Left forelimb (tissue), 1 donor: Measurements from ENCODE around the gene MGMT.

Experiments
- DNase-seq: peaks from one replicate; pipeline ENCODE4 v3.0.0-alpha.2; 2018; ENCODE audit warnings: low spot score

Gene MGMT

DNA sequence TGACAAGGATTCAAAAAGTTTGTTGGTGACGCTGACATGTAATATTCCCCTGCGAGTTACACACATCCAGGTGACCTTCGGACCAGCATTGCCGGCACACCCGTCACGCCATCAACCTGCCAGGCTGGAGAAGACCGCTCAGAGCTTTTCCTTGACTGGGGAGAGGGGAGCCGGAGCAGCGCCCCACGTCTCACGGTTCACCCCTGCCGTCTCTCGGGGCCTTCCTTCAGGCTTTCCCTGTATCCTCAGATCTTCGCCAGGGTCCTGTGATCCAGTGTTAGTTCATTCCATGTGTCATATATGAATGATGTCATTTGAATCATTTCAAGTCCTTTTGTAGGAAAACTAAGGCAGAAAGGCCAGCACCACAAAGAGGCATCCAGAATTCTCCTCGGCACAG is 127.8 kb downstream of the MGMT start:
- DNase-seq = no peak

DNA sequence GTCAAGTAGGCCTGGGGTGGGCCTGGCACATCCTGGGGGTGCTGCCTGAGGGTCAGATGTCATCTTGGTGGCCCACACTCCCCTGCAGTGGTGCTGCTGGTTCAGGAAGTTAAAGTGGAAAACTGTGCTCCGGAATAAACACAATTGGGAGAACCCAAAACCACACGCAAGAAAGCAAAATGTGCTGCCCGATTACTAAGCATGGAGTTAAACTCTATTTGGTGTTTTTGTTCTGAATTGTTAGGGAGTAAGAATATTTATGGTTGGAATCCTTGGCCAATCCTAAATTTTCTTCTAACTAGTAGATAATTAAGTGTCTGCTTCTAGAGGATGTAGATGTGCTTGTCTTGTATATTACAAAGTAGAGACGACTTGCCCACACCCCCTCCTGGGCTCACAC is 131.4 kb downstream of the MGMT start:
- DNase-seq = no peak

DNA sequence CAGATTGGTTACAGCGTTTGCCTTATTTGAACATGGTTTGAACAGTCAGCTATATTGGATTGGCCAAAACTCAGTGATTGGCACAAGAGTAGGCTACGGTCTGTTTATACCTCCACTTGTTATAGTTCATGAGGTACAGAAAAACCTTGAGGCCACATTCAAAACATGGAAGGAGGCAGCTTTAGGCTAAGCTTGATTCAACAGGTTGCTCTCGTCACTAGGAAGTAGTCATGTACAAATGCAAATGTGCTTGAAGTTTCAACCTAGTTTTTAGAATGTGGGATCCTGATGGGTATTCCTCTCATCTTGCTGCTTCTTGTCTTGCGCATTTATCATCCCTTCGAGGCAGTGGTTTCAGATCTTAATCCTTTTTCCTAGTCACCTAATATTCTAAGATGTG is 132.1 kb downstream of the MGMT start:
- DNase-seq = no peak

DNA sequence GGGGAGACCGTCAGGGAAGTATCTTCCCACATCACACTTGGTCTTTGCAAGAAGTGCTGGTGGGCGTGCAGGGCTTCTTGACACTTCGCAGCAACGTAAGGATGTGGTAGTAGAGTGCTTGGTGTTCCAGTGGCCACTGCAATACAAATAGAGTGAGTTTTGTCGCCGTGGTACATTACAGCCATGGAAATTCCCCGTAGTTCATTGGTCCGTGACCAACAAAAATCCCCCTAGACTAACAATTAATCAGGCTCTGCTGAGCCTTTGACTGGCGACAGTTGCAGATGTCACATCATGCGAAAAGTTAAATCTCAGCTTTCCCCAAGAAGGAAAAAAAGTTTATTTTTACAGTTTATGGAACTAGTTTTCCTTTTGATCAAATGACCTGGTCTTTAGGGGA is 134.7 kb downstream of the MGMT start:
- DNase-seq = no peak

DNA sequence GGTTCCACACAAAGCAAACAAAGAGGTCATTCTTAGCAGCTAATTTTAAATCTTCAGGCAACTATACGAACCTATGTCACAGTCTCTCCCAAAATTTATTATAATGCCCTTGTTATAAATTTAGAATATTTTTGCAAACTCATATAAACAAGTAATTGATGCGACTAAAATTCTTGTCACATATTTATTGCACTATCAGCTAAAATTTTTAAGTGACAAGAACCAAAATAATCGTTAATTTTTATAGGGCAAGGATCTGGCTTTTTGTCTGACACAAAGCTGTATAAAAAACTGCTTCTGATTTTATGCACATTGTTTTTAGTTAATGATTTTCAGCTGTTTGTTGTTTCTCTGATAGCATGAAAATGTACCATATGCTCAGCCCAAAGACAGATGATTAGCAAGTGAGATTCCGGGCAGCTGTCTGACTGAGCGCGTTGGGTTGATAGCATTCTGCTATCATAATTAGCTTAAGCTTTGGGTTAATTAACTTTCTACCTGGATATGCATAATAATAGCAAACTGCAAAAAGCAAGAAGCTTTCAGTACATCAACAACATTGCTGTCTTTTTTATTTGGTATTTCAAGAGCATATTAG is 136.0 kb downstream of the MGMT start:
- no peak for DNase-seq

DNA sequence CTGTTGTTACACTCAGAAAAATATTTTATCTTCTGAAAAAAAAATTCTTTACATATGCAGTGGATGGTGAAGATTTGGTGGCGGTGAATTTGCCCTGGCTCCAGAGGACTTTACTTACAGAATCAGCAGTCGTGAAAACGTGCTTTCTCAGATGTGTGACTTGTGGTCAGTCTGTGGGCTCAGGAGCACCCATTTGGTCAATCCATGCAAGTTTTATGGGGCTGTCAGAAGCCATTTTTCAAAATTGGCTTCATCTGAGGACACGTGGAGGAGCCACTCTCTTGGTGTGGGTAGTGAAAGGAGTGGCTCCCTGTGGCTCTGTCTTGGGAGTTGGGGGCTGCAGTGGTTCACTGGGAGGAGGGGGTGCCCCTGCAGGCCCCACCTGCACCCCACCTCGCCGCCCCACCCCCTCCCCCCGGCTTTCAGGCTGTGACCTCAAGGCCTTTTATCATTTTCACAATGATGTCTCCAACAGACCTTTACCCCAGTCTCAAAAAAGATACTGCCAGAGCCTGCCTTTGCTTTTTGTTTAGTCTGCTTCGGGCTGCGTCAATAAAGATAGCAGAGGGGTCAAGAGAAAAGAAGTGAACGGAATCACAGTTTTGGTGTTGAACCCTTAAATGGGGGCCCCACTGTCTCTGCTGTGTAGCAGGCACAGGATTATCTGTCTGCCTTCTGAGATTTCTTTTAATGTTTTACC is 137.4 kb downstream of the MGMT start:
- no peak for DNase-seq

DNA sequence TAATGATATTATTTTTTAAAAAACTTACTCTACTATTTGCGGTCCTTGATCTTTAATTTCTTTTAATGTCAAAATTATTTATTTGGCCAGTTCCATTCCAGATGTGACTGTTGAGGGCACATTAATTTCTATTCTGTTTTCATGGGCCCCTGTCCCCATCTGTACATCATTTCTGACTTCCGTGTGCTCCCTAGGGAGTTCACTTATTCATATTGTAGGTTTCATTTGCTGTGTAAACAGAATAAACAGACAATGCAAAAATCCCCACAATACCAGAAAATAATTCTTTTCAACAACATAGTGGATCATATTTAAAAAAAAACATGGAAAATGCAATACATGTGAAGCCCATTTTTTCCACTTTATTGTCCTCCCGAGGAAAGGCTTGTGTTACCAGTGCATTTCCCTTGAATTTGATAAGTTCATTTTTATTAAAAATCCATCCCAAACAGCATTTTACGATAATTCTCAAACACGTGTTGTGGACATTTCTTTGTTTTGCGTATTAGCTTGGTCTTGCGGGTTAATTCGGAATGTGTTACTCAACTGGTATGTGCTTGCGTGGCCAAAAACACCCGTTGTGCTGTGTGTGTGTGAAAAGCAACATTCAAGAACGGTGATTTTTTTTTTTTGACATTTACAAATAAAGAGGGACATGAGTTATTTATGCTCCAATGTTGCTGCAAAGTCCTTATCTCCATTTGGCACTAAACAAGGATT is 138.4 kb downstream of the MGMT start:
- DNase-seq = no peak

DNA sequence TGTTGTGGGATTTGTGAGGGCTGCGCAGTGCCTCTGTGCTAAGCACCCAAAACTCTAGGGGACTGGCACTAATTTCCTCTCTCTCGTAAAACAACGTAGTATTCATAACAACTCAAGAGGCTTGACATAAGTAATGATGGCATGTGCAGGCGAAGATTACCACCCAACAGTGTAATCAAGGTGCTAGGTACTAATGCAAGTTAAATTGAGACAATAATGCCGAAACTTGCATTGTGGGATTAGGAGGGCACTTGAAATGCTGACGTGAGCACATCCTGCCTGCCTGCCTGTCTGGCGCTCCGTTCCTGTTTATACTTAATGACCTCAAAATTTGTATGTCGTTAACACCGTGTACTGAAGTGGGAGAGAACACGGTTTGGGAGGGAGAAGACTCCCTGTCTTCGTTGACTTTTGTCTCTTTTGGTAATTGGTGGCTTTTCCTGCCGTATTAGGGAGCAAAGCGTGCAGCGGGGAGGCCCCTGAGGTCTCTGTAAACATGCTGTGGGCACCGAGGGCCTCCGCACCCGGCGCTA is 139.0 kb downstream of the MGMT start:
- no peak for DNase-seq

DNA sequence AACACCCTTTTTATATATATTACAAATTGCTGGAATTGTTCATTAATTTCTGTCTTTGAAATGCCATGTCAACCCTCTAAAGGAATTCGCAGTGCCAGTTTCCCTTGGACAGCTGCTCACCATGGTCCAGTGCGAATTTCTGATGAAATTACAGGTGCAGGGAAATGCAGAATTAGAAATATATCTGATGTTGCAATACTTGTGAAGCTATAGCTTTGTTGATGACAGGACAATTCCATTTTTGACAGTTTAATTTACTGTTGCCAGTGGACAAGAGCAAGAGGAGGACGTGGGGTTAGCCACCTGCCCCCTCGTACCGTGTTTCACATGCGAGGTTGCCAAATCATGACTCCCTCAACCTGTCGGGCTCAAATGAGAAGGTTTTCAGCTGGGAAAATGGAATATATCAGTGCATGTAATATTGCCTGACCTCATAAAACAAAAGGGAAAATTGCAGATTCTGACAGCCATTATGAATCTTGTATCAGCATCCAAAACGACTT is 140.6 kb downstream of the MGMT start:
- DNase-seq = no peak

DNA sequence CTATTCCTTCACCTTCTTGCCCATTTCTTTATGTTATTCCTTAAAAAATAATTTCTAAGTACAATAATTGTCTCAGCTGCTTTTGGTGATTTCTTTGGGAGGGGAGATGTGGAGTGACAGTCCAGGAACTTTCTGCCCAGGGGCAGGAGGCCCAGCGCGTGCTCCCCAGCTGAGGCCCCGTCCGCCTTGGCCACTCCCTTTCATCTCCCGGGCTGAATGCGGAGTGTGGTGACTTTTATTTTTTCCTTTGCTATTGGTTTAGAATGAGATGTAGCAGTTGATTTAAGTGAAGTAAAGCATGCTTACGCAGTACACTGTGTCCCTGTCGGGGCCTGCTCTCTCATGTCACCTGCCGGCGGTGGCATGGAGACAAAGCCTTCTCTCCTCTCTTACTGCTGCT is 141.6 kb downstream of the MGMT start:
- no peak for DNase-seq

DNA sequence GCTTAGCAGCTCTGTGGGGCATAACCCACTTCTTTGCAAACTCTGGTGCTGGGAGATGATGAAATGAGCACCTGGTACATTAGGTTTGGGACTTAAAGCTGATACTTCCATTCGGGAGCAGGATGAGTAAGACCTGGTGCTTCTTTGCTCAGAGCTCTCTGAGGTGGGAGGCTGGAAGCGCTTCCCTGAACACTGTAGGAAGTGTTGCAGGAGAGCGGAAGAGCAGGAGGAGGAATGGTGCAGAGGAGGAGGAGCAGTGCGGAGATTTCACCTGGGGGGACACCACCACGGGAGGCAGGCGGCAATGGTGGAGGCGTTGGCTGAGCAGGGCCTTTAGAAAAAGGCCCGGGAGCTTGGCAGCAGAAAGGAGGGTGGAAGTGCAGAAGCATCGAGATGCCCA is 142.5 kb downstream of the MGMT start:
- DNase-seq = no peak

DNA sequence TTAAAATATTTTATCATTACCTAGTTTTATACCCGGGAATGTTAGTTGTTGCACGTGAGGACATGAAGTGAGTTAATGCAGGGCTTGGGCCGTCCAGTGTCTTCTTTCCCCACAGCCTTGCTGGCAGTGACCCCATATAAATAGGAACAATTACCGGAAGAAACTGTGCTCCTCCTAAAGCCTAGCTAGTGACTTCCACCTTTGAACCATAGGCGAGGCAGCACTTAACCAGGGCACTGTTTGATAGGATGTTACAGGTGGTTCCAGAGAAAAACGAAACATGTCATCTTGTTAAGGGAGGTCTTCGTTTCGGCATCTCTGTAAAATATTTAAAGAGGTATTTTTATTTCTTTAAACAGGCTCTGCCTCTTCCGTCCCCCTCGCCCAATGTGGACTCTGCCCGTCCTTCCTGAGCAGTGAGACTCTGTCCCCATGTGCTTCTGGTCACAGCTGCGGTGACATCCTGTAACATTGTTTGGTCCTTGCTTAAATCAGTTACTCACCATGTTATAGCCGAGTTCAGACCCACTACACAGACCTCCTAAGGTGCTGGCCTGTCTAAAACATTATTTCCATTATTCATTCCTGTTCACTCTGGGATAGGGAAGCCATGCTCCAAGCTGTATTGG is 145.6 kb downstream of the MGMT start:
- DNase-seq = no peak

DNA sequence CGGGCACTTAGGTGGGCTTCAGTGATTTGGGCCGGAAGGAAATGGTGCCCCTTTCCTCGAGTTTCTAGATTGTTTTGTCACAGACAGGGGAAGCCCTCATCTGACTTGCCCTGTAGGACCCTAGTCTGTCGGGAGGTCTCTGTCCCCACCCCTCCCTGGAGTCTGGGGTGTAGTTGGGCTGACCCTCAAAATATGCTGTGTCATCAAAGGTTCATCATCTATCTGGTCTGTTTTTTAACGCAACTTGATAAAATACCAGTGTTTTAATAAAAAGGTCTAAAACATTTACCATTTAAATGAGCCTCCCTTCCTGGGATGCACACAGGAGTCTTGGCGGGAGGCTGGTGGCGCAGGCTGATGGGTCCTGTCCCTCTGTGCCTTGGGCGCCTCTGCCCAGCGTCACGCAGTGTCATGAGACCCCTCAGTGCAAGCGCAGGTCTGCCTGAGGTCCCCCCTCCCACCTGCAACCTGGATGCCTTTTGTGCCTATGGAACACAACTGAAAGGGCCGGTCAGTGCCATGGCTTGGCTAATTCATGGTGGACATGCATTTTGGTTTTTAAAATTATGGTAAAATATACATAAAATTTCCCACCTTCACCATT is 146.4 kb downstream of the MGMT start:
- DNase-seq = no peak

DNA sequence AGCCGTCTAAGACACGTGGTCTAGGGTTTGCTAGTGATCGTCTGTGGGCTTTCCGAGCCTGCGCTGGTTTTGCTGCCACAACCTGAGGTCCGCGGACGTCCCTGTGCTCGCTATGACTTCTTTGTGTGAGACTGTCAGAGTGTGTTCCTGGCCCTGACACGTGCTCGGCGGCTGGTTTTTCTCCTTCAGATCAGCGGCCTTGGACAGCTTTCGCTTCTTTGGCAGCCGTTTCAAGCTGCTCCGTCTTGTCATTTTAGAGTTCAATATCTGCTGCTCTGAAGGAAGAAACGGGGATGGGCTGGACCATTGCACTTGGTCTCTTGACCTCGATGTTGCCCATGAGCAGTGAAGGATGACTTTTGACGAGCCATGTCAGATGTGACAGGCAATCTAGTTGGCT is 147.3 kb downstream of the MGMT start:
- DNase-seq = no peak

DNA sequence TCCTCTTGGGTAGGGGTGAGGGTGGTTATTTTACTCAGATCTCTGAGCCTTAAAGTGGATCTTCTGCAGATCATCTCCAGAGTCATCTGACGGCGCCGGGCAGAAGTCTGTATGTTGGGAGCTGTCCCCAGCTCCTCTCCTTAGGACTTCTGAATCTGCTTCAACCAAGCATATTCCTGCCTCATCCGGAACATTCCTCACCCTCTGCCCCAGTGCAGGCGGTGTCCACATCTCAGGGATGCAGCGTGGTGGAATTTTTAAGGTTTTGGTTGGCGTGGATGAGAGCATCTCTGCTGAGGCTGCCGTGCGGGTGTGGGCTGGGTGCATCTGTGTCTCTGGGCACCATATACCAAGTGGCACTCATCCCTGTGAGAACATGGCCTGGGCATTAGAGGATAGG is 148.3 kb downstream of the MGMT start:
- no peak for DNase-seq

DNA sequence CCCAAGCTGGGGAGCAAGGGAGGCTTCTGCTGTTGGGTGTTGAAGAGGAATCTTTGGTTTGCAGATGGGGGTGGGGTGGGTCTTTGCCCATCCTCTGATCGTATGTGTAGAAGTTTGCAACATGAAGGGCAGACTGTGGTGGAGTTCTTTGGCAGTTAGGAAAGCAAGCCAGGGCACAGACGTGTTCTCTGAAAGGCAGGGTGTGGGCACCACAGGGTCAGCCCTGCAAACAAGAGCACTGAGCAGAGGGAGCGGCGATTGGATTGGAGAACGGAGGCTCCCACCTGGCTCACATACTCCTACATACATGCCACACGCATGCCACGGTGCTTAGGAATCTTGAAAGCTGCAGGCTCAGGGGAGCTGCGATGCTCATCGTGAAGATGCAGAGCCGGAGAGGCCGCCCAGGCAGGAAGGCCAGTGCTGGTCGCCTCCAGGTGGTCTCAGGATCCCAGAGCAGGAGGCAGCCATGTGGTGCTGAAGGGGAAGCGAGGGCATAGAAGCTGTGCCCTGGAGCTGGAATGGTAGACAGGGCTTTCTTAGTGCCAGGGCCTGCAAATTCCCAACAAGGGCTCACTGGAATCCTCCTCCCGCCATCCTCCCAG is 149.0 kb downstream of the MGMT start:
- DNase-seq = no peak

DNA sequence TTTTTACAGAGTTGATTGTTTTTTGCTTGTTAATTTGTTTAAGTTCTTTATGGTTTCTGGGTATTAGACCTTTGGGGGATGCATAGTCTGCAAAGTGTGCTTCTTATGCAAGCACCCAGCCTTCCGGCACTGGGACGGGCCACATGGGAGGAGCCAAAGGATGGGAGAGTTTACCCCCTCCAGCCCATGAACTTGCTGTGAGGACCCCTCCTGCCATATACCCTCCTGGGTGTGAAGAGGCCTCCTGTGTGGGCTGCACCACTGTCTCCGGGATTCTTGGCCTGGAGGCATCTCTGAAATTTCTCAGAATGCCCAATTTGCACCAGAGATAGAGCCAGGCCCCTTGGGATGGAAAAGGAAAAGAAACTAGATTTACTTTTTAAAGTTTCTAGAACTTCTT is 150.7 kb downstream of the MGMT start:
- DNase-seq = no peak

DNA sequence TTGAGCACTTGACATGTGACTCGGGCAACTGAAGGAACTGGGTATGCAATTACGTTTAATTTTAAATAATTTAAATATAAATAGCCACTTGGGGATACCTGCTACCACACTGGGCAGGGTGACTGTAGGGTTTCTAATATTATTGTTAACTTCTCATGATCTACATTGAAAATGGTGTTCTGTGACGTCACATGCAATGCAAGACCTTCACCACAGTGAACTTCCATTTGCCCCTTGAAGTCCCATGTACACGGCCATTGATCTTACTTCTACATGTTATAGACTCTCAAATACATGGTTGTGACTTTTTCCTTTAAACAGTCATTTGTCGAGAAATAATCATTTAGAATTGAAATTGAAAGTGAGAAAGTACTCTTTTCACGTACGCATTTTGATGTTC is 154.0 kb downstream of the MGMT start:
- no peak for DNase-seq

DNA sequence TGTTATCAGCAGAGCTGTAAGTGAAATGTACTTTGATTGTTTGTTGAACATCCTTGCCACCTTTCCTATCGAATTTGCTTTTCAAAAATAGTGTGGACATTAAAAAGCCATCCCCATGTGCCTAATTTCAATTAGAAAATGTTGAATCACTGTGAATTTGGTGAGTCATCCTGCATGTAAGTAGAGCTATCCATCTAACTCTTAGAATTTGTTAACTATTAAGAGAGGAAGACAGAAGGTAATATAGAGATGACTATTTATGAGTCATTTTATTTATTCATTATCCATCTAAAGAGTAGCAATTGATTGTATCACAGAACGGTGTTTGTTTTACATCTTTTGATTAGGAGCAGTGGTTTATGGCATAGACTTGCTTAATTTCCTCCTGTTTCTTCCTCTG is 154.7 kb downstream of the MGMT start:
- DNase-seq = no peak

DNA sequence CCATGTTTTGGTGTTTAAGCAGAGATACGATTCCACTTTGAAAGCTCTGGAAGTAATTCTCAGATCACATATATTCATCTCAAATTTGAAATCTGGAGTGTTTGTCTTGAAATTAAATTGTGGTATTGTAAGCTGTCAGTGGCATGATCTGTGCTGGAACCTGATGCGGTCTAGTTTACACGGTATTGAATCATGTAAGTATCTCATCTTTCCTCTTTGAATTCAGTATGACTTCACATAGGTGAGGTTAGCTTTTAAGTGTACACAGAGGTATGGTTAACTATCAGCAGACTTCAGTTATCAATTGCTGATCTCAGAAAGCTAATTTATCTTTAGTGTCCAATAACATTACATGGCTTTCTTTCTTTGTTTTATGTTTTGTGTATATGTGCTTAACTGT is 155.2 kb downstream of the MGMT start:
- DNase-seq = no peak

DNA sequence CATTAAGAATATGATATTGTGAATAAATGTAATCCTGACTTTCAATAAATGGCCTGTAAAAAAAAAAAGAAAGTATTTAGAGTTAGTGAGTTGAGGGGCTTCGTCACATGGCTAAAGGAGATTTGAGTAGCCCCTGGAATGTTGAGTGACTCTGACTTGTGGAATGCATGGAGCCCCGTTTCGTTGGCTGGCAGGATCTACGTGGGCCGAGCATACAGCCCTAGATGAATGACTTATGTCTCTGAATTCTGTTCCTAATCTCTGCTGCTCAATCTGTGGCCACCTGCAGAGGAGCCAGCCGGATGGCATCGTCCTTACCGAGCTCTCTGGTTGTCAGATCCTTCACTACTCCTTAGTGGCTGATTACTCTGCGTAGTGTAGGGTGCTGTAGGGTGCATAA is 155.7 kb downstream of the MGMT start:
- no peak for DNase-seq

DNA sequence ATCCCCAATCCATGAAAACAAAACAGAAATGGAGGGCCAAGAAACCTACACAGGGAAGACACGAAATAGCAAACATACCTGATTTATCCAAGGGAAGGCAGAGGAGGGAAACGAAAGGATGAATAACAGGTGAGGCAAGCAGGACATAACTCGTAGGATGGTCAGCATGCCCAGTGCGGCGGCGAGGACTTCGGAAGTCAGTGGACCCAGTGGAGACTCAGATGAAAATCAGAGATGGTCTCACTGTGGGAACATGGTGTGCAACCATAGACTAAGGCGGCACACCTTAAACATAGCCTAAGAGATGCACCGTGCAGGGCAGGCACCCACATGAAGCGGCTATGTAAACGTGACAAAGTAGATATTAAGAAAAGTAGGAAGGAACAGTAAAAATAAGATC is 157.5 kb downstream of the MGMT start:
- DNase-seq = no peak
